Neural cell (in vitro differentiated cells): ENCODE data around the gene SPHK2. TPM values are rescaled to one million over a fixed set of nuclear protein-coding genes. Genes with fewer than 3 reads are reported as not detected.
"Not testable (repeated sequence)": the region's sequence is repeated elsewhere in the genome, so short reads cannot be mapped to it uniquely, and the experiment has no call there.

ENCODE experiments used
- H2AFZ ChIP-seq: fragments of 200-600, 300-800 bp; sonication (generic), shearing (Covaris generic); 2 replicates; pipeline ENCODE4 v1.6.0; 2014; ENCODE audit warnings: low read depth, mild to moderate bottlenecking, antibody characterized with exemption, low read length, moderate library complexity
- H3F3A ChIP-seq: fragments of 200-600 bp; shearing (Covaris generic); 2 replicates; pipeline ENCODE4 v1.6.1; 2016; ENCODE audit warnings: mild to moderate bottlenecking, moderate library complexity, mixed read lengths, antibody characterized with exemption, low read length; ENCODE audit not compliant: insufficient read depth, poor library complexity, severe bottlenecking
- H3K27ac ChIP-seq: fragments of 200-600, 300-800 bp; sonication (generic), shearing (Covaris generic); 2 replicates; pipeline ENCODE4 v1.5.1; 2014; ENCODE audit warnings: mild to moderate bottlenecking, low read length, moderate library complexity
- H3K27me3 ChIP-seq: fragments of 300-800, 200-600 bp; sonication (generic), shearing (Covaris generic); 2 replicates; pipeline ENCODE4 v1.6.0; 2014; ENCODE audit warnings: mild to moderate bottlenecking, low read depth, low read length, moderate library complexity; ENCODE audit not compliant: insufficient read depth
- H3K36me3 ChIP-seq: fragments of 300-800, 200-600 bp; sonication (generic), shearing (Covaris generic); 2 replicates; pipeline ENCODE4 v1.5.1; 2014; ENCODE audit warnings: mild to moderate bottlenecking, antibody characterized with exemption, low read length, moderate library complexity; ENCODE audit not compliant: insufficient read depth
- H3K4me2 ChIP-seq: fragments of 300-800, 200-600 bp; sonication (generic), shearing (Covaris generic); 2 replicates; pipeline ENCODE4 v1.6.0; 2014; ENCODE audit warnings: mild to moderate bottlenecking, low read length
- H3K4me3 ChIP-seq: fragments of 300-800, 200-600 bp; sonication (generic), shearing (Covaris generic); 2 replicates; pipeline ENCODE4 v1.5.1; 2014; ENCODE audit warnings: mild to moderate bottlenecking, low read length, moderate library complexity
- H3K79me2 ChIP-seq: fragments of 200-600 bp; shearing (Covaris generic); replicated peaks from 2 replicates; pipeline ENCODE4 v1.6.0; 2014; ENCODE audit warnings: mild to moderate bottlenecking, low read length, moderate library complexity; ENCODE audit not compliant: insufficient read depth
- H3K9ac ChIP-seq: fragments of 300-800, 200-600 bp; sonication (generic), shearing (Covaris generic); 2 replicates; pipeline ENCODE4 v1.6.1; 2016; ENCODE audit warnings: mild to moderate bottlenecking, low read length, mixed read lengths
- H3K9me2 ChIP-seq: fragments of 200-600 bp; shearing (Covaris generic); 2 replicates; pipeline ENCODE4 v1.6.1; 2016; ENCODE audit warnings: mild to moderate bottlenecking, low read length, mixed read lengths; ENCODE audit not compliant: insufficient read depth
- H3K9me3 ChIP-seq: fragments of 200-600, 300-800 bp; sonication (generic), shearing (Covaris generic); 2 replicates; pipeline ENCODE4 v1.6.1; 2016; ENCODE audit warnings: mild to moderate bottlenecking, mixed run types, low read length, moderate library complexity, mixed read lengths
- H4K20me1 ChIP-seq: fragments of 200-600 bp; shearing (Covaris generic); 2 replicates; pipeline ENCODE4 v1.6.1; 2016; ENCODE audit warnings: mild to moderate bottlenecking, mixed run types; ENCODE audit not compliant: insufficient read depth
- EP300 ChIP-seq: fragments of 450-650 bp; conservative IDR thresholded peaks from 2 replicates; pipeline ENCODE4 v1.6.1; 2014; ENCODE audit warnings: antibody characterized with exemption, mild to moderate bottlenecking, moderate library complexity; ENCODE audit not compliant: poor library complexity, severe bottlenecking
- EZH2 ChIP-seq: fragments of 200-600, 300-800 bp; shearing (Covaris generic), sonication (generic); IDR thresholded peaks from 2 replicates; pipeline ENCODE4 v1.6.1; 2014; ENCODE audit warnings: antibody characterized with exemption, low read length, borderline replicate concordance, mild to moderate bottlenecking; ENCODE audit not compliant: insufficient read depth, poor library complexity, severe bottlenecking
- MXI1 ChIP-seq: fragments of 450-650 bp; conservative IDR thresholded peaks from 2 replicates; pipeline ENCODE4 v1.6.1; 2014; ENCODE audit warnings: antibody characterized with exemption, mild to moderate bottlenecking; ENCODE audit not compliant: poor library complexity, severe bottlenecking
- POLR2AphosphoS5 ChIP-seq: IDR thresholded peaks from 2 replicates; pipeline ENCODE4 v1.6.1; 2012
- RAD21 ChIP-seq: fragments of 450-650 bp; conservative IDR thresholded peaks from 2 replicates; pipeline ENCODE4 v1.6.1; 2014; ENCODE audit warnings: antibody characterized with exemption, mild to moderate bottlenecking, moderate library complexity
- SMC3 ChIP-seq: fragments of 450-650 bp; conservative IDR thresholded peaks from 2 replicates; pipeline ENCODE4 v1.6.1; 2014; ENCODE audit warnings: antibody characterized with exemption, mild to moderate bottlenecking, moderate library complexity; ENCODE audit not compliant: poor library complexity
- TAF1 ChIP-seq: IDR thresholded peaks from 2 replicates; pipeline ENCODE4 v1.6.1; 2012; ENCODE audit warnings: low read depth
- polyA plus RNA-seq: library from polyadenylated mRNA; depleted of rRNA; stranded (reverse); fragments of >200 nt; gene quantifications from 2 replicates; pipeline ENCODE4 v1.2.3, GENCODE V29; 2014
- TF ChIP-seq, protein P1 (sequence below): IDR thresholded peaks from 2 replicates; pipeline ENCODE4 v1.6.1; 2012; ENCODE audit warnings: borderline replicate concordance
- TF ChIP-seq, protein P2 (sequence below): fragments of 450-650 bp; IDR thresholded peaks from 2 replicates; pipeline ENCODE4 v1.5.1; 2014; ENCODE audit warnings: antibody characterized with exemption, mild to moderate bottlenecking, moderate library complexity; ENCODE audit not compliant: poor library complexity, severe bottlenecking

The SPHK2 gene
- polyA plus RNA-seq, 1 donor from 2014 or later: 22.6 TPM

- H3K9me2 ChIP-seq: no peaks in the 10 kb centered on the region
- no peak overlapping the region for H2AFZ ChIP-seq
- H3K4me3 ChIP-seq: no peak overlapping the region
- H3K27ac ChIP-seq: no peak overlapping the region
- H4K20me1 ChIP-seq: no peaks in the 10 kb centered on the region
- no peaks in the 10 kb centered on the region for H3K36me3 ChIP-seq
- no peak overlapping the region for H3K9ac ChIP-seq
- no peaks in the 10 kb centered on the region for H3K27me3 ChIP-seq
- no peak overlapping the region for H3K4me2 ChIP-seq
- H3K9me3 ChIP-seq: no peaks in the 10 kb centered on the region
- TF ChIP-seq EZH2: no peak
- TF ChIP-seq SMC3: no peak
- TF ChIP-seq MXI1: no peak
- TF ChIP-seq RAD21: no peak
- no peak for TF ChIP-seq EP300
- TF ChIP-seq POLR2AphosphoS5: no peak
- TF ChIP-seq TAF1: no peak
- TF ChIP-seq, protein P1, sequence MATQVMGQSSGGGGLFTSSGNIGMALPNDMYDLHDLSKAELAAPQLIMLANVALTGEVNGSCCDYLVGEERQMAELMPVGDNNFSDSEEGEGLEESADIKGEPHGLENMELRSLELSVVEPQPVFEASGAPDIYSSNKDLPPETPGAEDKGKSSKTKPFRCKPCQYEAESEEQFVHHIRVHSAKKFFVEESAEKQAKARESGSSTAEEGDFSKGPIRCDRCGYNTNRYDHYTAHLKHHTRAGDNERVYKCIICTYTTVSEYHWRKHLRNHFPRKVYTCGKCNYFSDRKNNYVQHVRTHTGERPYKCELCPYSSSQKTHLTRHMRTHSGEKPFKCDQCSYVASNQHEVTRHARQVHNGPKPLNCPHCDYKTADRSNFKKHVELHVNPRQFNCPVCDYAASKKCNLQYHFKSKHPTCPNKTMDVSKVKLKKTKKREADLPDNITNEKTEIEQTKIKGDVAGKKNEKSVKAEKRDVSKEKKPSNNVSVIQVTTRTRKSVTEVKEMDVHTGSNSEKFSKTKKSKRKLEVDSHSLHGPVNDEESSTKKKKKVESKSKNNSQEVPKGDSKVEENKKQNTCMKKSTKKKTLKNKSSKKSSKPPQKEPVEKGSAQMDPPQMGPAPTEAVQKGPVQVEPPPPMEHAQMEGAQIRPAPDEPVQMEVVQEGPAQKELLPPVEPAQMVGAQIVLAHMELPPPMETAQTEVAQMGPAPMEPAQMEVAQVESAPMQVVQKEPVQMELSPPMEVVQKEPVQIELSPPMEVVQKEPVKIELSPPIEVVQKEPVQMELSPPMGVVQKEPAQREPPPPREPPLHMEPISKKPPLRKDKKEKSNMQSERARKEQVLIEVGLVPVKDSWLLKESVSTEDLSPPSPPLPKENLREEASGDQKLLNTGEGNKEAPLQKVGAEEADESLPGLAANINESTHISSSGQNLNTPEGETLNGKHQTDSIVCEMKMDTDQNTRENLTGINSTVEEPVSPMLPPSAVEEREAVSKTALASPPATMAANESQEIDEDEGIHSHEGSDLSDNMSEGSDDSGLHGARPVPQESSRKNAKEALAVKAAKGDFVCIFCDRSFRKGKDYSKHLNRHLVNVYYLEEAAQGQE: no peak
- TF ChIP-seq, protein P2, sequence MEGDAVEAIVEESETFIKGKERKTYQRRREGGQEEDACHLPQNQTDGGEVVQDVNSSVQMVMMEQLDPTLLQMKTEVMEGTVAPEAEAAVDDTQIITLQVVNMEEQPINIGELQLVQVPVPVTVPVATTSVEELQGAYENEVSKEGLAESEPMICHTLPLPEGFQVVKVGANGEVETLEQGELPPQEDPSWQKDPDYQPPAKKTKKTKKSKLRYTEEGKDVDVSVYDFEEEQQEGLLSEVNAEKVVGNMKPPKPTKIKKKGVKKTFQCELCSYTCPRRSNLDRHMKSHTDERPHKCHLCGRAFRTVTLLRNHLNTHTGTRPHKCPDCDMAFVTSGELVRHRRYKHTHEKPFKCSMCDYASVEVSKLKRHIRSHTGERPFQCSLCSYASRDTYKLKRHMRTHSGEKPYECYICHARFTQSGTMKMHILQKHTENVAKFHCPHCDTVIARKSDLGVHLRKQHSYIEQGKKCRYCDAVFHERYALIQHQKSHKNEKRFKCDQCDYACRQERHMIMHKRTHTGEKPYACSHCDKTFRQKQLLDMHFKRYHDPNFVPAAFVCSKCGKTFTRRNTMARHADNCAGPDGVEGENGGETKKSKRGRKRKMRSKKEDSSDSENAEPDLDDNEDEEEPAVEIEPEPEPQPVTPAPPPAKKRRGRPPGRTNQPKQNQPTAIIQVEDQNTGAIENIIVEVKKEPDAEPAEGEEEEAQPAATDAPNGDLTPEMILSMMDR: no peak
- no peaks in the 10 kb centered on the region for H3F3A ChIP-seq
- no peaks in the 10 kb centered on the region for H3K79me2 ChIP-seq
Measured at GRCh38 chr19:48575931-48576622, 43.2 kb upstream of the SPHK2 start.

- not testable (repeated sequence) for H3K9me3 ChIP-seq, H3K4me2 ChIP-seq, H3F3A ChIP-seq, H4K20me1 ChIP-seq, H3K27ac ChIP-seq, H3K79me2 ChIP-seq, H3K9me2 ChIP-seq, H3K9ac ChIP-seq, H3K27me3 ChIP-seq, H3K4me3 ChIP-seq, H2AFZ ChIP-seq, H3K36me3 ChIP-seq
Measured at GRCh38 chr19:48577908-48578307, 41.4 kb upstream of the SPHK2 start.

DNA sequence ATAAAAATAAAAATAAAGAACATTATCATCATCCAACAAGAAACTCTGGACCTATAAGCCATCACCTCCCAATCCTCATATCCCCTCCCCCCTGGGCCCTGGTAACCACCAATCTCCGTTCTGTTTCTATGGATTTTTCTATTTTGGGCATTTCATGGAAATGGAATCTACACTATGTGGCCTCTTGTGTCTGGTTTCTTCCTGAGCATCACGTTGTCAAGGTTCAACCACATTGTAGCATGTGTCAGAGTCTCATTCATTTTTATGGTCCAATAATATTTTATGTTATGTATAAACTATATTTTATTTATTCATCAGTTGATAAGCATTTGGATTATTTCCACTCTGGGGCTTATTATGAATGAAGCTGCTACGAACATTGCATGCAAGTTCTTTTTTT is 40.4 kb upstream of the SPHK2 start:
- Histone ChIP-seq H3F3A (no peaks in the 10 kb centered on the region), H3K4me3 (no peak overlapping the region)
- TF ChIP-seq POLR2AphosphoS5 (no peak), EZH2 (no peak)

More for the DNA sequence above, 40.4 kb upstream of the SPHK2 start:
- Histone ChIP-seq H4K20me1 (no peaks in the 10 kb centered on the region), H3K4me2 (no peak overlapping the region), H3K27me3 (no peaks in the 10 kb centered on the region), H3K9me2 (no peaks in the 10 kb centered on the region), H2AFZ (no peak overlapping the region), H3K27ac (no peak overlapping the region), H3K79me2 (no peaks in the 10 kb centered on the region), H3K9me3 (no peaks in the 10 kb centered on the region), H3K36me3 (no peaks in the 10 kb centered on the region), H3K9ac (no peak overlapping the region)
